ENCODE data around the gene HDAC10.

The HDAC10 gene

GRCh38 chr22:50294319-50294656 lies 43.2 kb upstream of the HDAC10 start:
- H3K36me3 ChIP-seq (ENCODE audit: control insufficient read depth, insufficient read depth, low read length): no peaks in the 10 kb centered on the region
- peaks cover 41% of the 10 kb centered on the region for H3K79me2 ChIP-seq
- H3K4me1 ChIP-seq: peaks cover 19% of the 10 kb centered on the region
- no peak overlapping the region for H3K9ac ChIP-seq
- H3K4me3 ChIP-seq (ENCODE audit: low read depth, low read length): no peak overlapping the region
- peak overlapping the region; percentile 76 for H3K27ac ChIP-seq
- no peaks in the 10 kb centered on the region for H3K9me3 ChIP-seq (ENCODE audit: control insufficient read depth, low read length)
- no peaks in the 10 kb centered on the region for H3K27me3 ChIP-seq (ENCODE audit: control insufficient read depth, insufficient read depth, low read length)
- H3K4me2 ChIP-seq (ENCODE audit: low read length): no peak overlapping the region
- no peak overlapping the region for H2AFZ ChIP-seq
- no peak for TF ChIP-seq CTCF (IDR thresholded peaks at IDR 0.05)

GRCh38 chr22:50293441-50294318 lies 42.6 kb upstream of the HDAC10 start:
- peak overlapping the region; percentile 76 for H3K27ac ChIP-seq
- H3K4me1 ChIP-seq: peaks cover 17% of the 10 kb centered on the region
- H3K9ac ChIP-seq: no peak overlapping the region
- H2AFZ ChIP-seq: no peak overlapping the region
- H3K9me3 ChIP-seq (ENCODE audit: control insufficient read depth, low read length): no peaks in the 10 kb centered on the region
- no peak for TF ChIP-seq CTCF (IDR thresholded peaks at IDR 0.05)
- H3K4me2 ChIP-seq (ENCODE audit: low read length): peak overlapping the region; percentile 34
- H3K27me3 ChIP-seq (ENCODE audit: control insufficient read depth, insufficient read depth, low read length): no peaks in the 10 kb centered on the region
- peaks cover 40% of the 10 kb centered on the region for H3K79me2 ChIP-seq
- no peaks in the 10 kb centered on the region for H3K36me3 ChIP-seq (ENCODE audit: control insufficient read depth, insufficient read depth, low read length)
- peak overlapping the region; percentile 3 for H3K4me3 ChIP-seq (ENCODE audit: low read depth, low read length)

GRCh38 chr22:50292643-50293440 lies 41.8 kb upstream of the HDAC10 start:
- no peak overlapping the region for H2AFZ ChIP-seq
- H3K9ac ChIP-seq: no peak overlapping the region
- peak overlapping the region; percentile 76 for H3K27ac ChIP-seq
- peaks cover 37% of the 10 kb centered on the region for H3K79me2 ChIP-seq
- peak overlapping the region; percentile 1 for H3K4me3 ChIP-seq (ENCODE audit: low read depth, low read length)
- TF ChIP-seq CTCF (IDR thresholded peaks at IDR 0.05): no peak
- no peaks in the 10 kb centered on the region for H3K36me3 ChIP-seq (ENCODE audit: control insufficient read depth, insufficient read depth, low read length)
- H3K27me3 ChIP-seq (ENCODE audit: control insufficient read depth, insufficient read depth, low read length): no peaks in the 10 kb centered on the region
- H3K4me1 ChIP-seq: peaks cover 20% of the 10 kb centered on the region
- peak overlapping the region; percentile 34 for H3K4me2 ChIP-seq (ENCODE audit: low read length)
- no peaks in the 10 kb centered on the region for H3K9me3 ChIP-seq (ENCODE audit: control insufficient read depth, low read length)

- TF ChIP-seq CTCF (IDR thresholded peaks at IDR 0.05): no peak
- Histone ChIP-seq H3K9me3 (ENCODE audit: control insufficient read depth, low read length) (no peaks in the 10 kb centered on the region), H2AFZ (no peak overlapping the region), H3K4me1 (peaks cover 17% of the 10 kb centered on the region), H3K4me3 (ENCODE audit: low read depth, low read length) (no peak overlapping the region), H3K27me3 (ENCODE audit: control insufficient read depth, insufficient read depth, low read length) (no peaks in the 10 kb centered on the region), H3K4me2 (ENCODE audit: low read length) (no peak overlapping the region), H3K9ac (no peak overlapping the region), H3K79me2 (peaks cover 31% of the 10 kb centered on the region), H3K27ac (no peak overlapping the region), H3K36me3 (ENCODE audit: control insufficient read depth, insufficient read depth, low read length) (no peaks in the 10 kb centered on the region)
These were observed 39.0 kb upstream of the HDAC10 start for GRCh38 chr22:50289942-50290630.
